Heart left ventricle (tissue), 16 donors: ENCODE results near the gene NPPB. TPM values are rescaled to one million over a fixed set of nuclear protein-coding genes. Genes with fewer than 3 reads are reported as not detected.

ENCODE experiments used
- ATAC-seq, 4 donors: fragments of 200-7000 bp; cut with Tn5 transposase; one replicate each; pipeline ENCODE4 v1.9.1; 2020 to 2022; ENCODE audit warnings: moderate library complexity in 4 of 4, mild to moderate bottlenecking in 3 of 4, moderate number of reproducible peaks in 1 of 4
- DNase-seq, 5 donors: peaks; one replicate each; pipeline ENCODE4 v3.0.0-alpha.2; 2020
- H3K27ac ChIP-seq, 12 donors: fragments of 200-600 bp; sonication (generic) in 4 of 12; one replicate each; pipeline versions ENCODE4 v1.5.0 to v1.8.0; 2016 to 2022; ENCODE audit warnings: mild to moderate bottlenecking in 2 of 12
- H3K27me3 ChIP-seq, 9 donors: fragments of 200-600 bp; sonication (generic) in 2 of 9; one replicate each; pipeline versions ENCODE4 v1.5.1 to v1.8.0; 2016 to 2022; ENCODE audit warnings: mild to moderate bottlenecking in 3 of 9
- H3K36me3 ChIP-seq, 9 donors: fragments of 200-600 bp; sonication (generic) in 2 of 9; one replicate each; pipeline versions ENCODE4 v1.5.0 to v1.8.0; 2018 to 2022; ENCODE audit warnings: mild to moderate bottlenecking in 2 of 9
- H3K4me1 ChIP-seq, 12 donors: fragments of 200-600 bp; sonication (generic) in 4 of 12; one replicate each; pipeline versions ENCODE4 v1.5.0 to v1.8.0; 2016 to 2022; ENCODE audit warnings: mild to moderate bottlenecking in 3 of 12
- H3K4me3 ChIP-seq, 12 donors: fragments of 200-600 bp; sonication (generic) in 4 of 12; one replicate each; pipeline versions ENCODE4 v1.5.0 to v1.8.0; 2017 to 2022; ENCODE audit warnings: mild to moderate bottlenecking in 9 of 12, moderate library complexity in 4 of 12
- H3K9me3 ChIP-seq, 12 donors: fragments of 200-600 bp; sonication (generic) in 4 of 12; one replicate each; pipeline versions ENCODE4 v1.5.0 to v1.8.0; 2016 to 2022; ENCODE audit warnings: mild to moderate bottlenecking in 1 of 12
- CTCF ChIP-seq, 12 donors: fragments of 200-600 bp; sonication (generic) in 4 of 12; IDR thresholded peaks; one replicate each; pipeline versions ENCODE4 v1.5.0 to v1.8.0; 2018 to 2022; ENCODE audit warnings: antibody characterized with exemption in 12 of 12, mild to moderate bottlenecking in 5 of 12
- POLR2A ChIP-seq, 2 donors: fragments of 450-650 bp; IDR thresholded peaks; one replicate each; pipeline ENCODE4 v1.6.1; 2017; ENCODE audit warnings: antibody characterized with exemption in 2 of 2, mild to moderate bottlenecking in 2 of 2, moderate library complexity in 2 of 2
- WGBS, 4 donors: extraction: QIAGEN DNeasy Blood & Tissue Kit in 2 of 4; methylation state at CpG; one replicate each; pipeline versions ENCODE4 v1.1.5 to v1.1.7; 2013 to 2018; 5-methylcytosine and 5-hydroxymethylcytosine counted together
- intact Hi-C, 10 donors: fragments of 100-400 bp; cut with DNase I; formaldehyde crosslinking; loops; one replicate each; pipeline versions ENCODE4 v1.11.1 to v1.14.2; 2022
- long read RNA-seq, 3 donors: library from polyadenylated mRNA; unstranded; transcript quantifications; one replicate each; pipeline ENCODE4 v2.0.0, GENCODE V29; 2020 to 2021
- polyA plus RNA-seq, 2 donors: library from polyadenylated mRNA; stranded (reverse); fragments of 200-250 nt; gene quantifications; one replicate each; pipeline ENCODE4 v1.2.3, GENCODE V29; 2013
- total RNA-seq, 9 donors: library from RNA; depleted of rRNA in 2 of 9; stranded (reverse); fragments of >200 nt in 2 of 9; fragmentation: NEBNext Ultra II Directional in 3 of 9; extraction: Animal tissue kit (Norgen Biotek cat#: 25700) in 3 of 9; gene quantifications; one replicate each; pipeline versions ENCODE4 v1.1.0 to v1.2.4, GENCODE V29; 2016 to 2023
- donor health status: ischemic (EF 13 %, LVEDD 7.1; RV severe dilation, severe dysfunction).
- donor health status: healthy with polysubstance abuse.
- donor health status: DM: no; HTN: yes; CAD: no.
- donor health status: DM: no; HTN: no; CAD: no.
- donor health status: ischemic (EF 25% LVEDD 6.9; RV normal size, moderate dysfunction).
- donor health status: ischemic (EF 25% LVEDD 5.7; RV mildly dilated, moderate dysfunction).
- donor health status: healthy.
- donor health status: DM: yes; HTN: yes; CAD: no.
- donor health status: ischemic (EF 35%, LVEDD 5.7; RV mildly dilated, moderate dysfunction).
- donor health status: nonischemic (EF 11% LVEDD 7.7; RV severe dilation, severe dysfunction).
- donor health status: DM: yes; HTN: yes; CAD: no.
- donor health status: PGD.
- donor health status: ischemic (EF 29% LVEDD 5.4; RV normal size, mild dysfunction).
- donor health status: nonischemic (EF 23%, LVEDD 6.1; RV moderate dilation, normal function).

NPPB gene
- total RNA-seq (1,000 to 10,000 TPM in 1 of 9 donors, 100 to 1,000 TPM in 4, 10 to 100 TPM in 4; 14.4 to 1,297 (median 252) TPM), polyA plus RNA-seq (1,000 to 10,000 TPM in 1 of 2 donors, 100 to 1,000 TPM in 1; 197 to 7,924 TPM)
- long read RNA-seq, donor 1, transcript NPPB-201 (3 exons, 694 nt) = major isoform, 5 of 8 reads
- long read RNA-seq, donor 1, partial matches to known transcripts = 3 of 8 reads
- long read RNA-seq, donor 1, other reads (novel, unspliced or antisense) = 0 of 8 reads
- long read RNA-seq, donor 2, transcript NPPB-201 (3 exons, 694 nt) = major isoform, 46 of 51 reads
- long read RNA-seq, donor 2, partial matches to known transcripts = 3 of 51 reads
- long read RNA-seq, donor 2, other reads (novel, unspliced or antisense) = 2 of 51 reads
- long read RNA-seq, donor 3, transcript NPPB-201 (3 exons, 694 nt) = major isoform, 137 of 142 reads
- long read RNA-seq, donor 3, partial matches to known transcripts = 3 of 142 reads
- long read RNA-seq, donor 3, other reads (novel, unspliced or antisense) = 2 of 142 reads

GRCh38 chr1:11858613-11858967 is at the start of gene NPPB:
Gene NPPB, minus strand, starts transcription at chr1:11858945. Its CDS starts 112 bp downstream, at chr1:11858833.
- 14 to 26% (median 19%) methylated on average over 9 to 16 of the region's 16 CpGs for WGBS, 4 donors
- Histone ChIP-seq H3K9me3 (no peaks in the 10 kb centered on the region), H3K4me1 (peaks cover 0 to 12% (median 0%) of the 10 kb centered on the region in 12 donors), H3K36me3 (no peaks in the 10 kb centered on the region), H3K27me3 (peaks cover 12 to 45% (median 29%) of the 10 kb centered on the region in 9 donors), H3K27ac (peak within 1 kb of the TSS in 4 of 12 donors; percentile 14 to 69 (median 54)), H3K4me3 (peak within 1 kb of the TSS in 7 of 12 donors; percentile 1 to 49 (median 25))
- no peak for ATAC-seq
- intact Hi-C loops = loop anchor here in 1 of 10 donors (5.0 kb wide), 1 partner anchor 34 kb away; no protein-coding TSS in a partner anchor
- TF ChIP-seq CTCF (IDR thresholded peaks at IDR 0.05) (no peak), POLR2A (IDR thresholded peaks at IDR 0.05) (no peak)
- DNase-seq = no peak

GRCh38 chr1:11908095-11908675 is 49.4 kb upstream of the NPPB start:
- intact Hi-C loops = loop anchor here in 7 of 10 donors (2.0 to 5.0 kb wide), 7 partner anchors 27 to 124 kb away; partner anchors contain the start of genes MFN2 (in 4 of the 7) and PLOD1 (in 2 of the 7)
- WGBS, 4 donors = 0% methylated on average over 19 to 24 of the region's 24 CpGs
- Histone ChIP-seq H3K27ac (peak overlapping the region; percentile 91 to 99 (median 97)), H3K27me3 (no peaks in the 10 kb centered on the region), H3K36me3 (no peaks in the 10 kb centered on the region), H3K4me3 (peak overlapping the region; percentile 39 to 76 (median 65)), H3K9me3 (no peaks in the 10 kb centered on the region), H3K4me1 (peaks cover 0 to 17% (median 0%) of the 10 kb centered on the region in 12 donors)
- DNase-seq (peak in 2 of 5 donors; percentile 66 to 67), ATAC-seq (peak; percentile 64 to 86 (median 78))
- peak; percentile 87 to 92 for TF ChIP-seq POLR2A (IDR thresholded peaks at IDR 0.05)
- TF ChIP-seq CTCF (IDR thresholded peaks at IDR 0.05) = no peak

- Histone ChIP-seq H3K4me1 (peaks cover 0 to 17% (median 0%) of the 10 kb centered on the region in 12 donors), H3K36me3 (no peaks in the 10 kb centered on the region), H3K9me3 (no peaks in the 10 kb centered on the region), H3K27me3 (no peaks in the 10 kb centered on the region), H3K4me3 (peak overlapping the region in 10 of 12 donors; percentile 59 to 76 (median 66)), H3K27ac (peak overlapping the region; percentile 91 to 99 (median 97))
- peak; percentile 90 to 94 (median 91) for DNase-seq
- no peak for TF ChIP-seq POLR2A (IDR thresholded peaks at IDR 0.05)
- TF ChIP-seq CTCF (IDR thresholded peaks at IDR 0.05) = peak; percentile 51 to 99 (median 76)
- 12 to 15% (median 14%) methylated on average over 19 of the region's 19 CpGs for WGBS, 4 donors
- intact Hi-C loops = loop anchor here in 8 of 10 donors (2.0 to 5.0 kb wide), 8 partner anchors 27 to 125 kb away; partner anchors contain the start of genes MFN2 (in 4 of the 8) and PLOD1 (in 2 of the 8)
- ATAC-seq = peak; percentile 82 to 91 (median 88)
Measured at GRCh38 chr1:11907275-11908094, 48.7 kb upstream of the NPPB start.
